C4-2B (cell line): ENCODE measurements around the gene RAB12.

Source experiments
- CTCF ChIP-seq: fragments of 450-650 bp; conservative IDR thresholded peaks from 2 replicates; pipeline ENCODE4 v1.5.1; 2017; ENCODE audit warnings: mild to moderate bottlenecking
- ZFX ChIP-seq: fragments of 450-650 bp; IDR thresholded peaks from 2 replicates; pipeline ENCODE4 v1.6.1; 2017

- no peak for TF ChIP-seq CTCF
- TF ChIP-seq ZFX, result no peak
These were observed 79.1 kb downstream of the RAB12 start for GRCh38 chr18:8688216-8688800.
